GM18861 (cell line): ENCODE results near the gene PDE9A.
"Not testable (repeated sequence)": the region's sequence is repeated elsewhere in the genome, so short reads cannot be mapped to it uniquely, and the experiment has no call there.

Experiments
- ATAC-seq: cut with Tn5 transposase; IDR thresholded peaks from one replicate; pipeline ENCODE4 v1.9.1; 2021; ENCODE audit not compliant: unreplicated experiment

Gene PDE9A

GRCh38 chr21:42653231-42654061 lies at the start of gene PDE9A:
Gene PDE9A, plus strand, starts transcription at chr21:42653621. Its CDS starts 194 bp downstream, at chr21:42653815.
- no peak for ATAC-seq

GRCh38 chr21:42607102-42607501 lies 46.3 kb upstream of the PDE9A start:
- ATAC-seq: no peak

GRCh38 chr21:42607525-42608102 lies 45.8 kb upstream of the PDE9A start:
- ATAC-seq: no peak

GRCh38 chr21:42608446-42608845 lies 45.0 kb upstream of the PDE9A start:
- no peak for ATAC-seq

- ATAC-seq: no peak
Observed at GRCh38 chr21:42609811-42610210, 43.6 kb upstream of the PDE9A start.

- no peak for ATAC-seq
Observed at GRCh38 chr21:42611852-42612251, 41.6 kb upstream of the PDE9A start.

- no peak for ATAC-seq
Observed at GRCh38 chr21:42612390-42612789, 41.0 kb upstream of the PDE9A start.

GRCh38 chr21:42613756-42614155 lies 39.7 kb upstream of the PDE9A start:
- ATAC-seq: no peak

GRCh38 chr21:42614396-42614795 lies 39.0 kb upstream of the PDE9A start:
- ATAC-seq: no peak

GRCh38 chr21:42614811-42615351 lies 38.5 kb upstream of the PDE9A start:
- ATAC-seq: no peak

GRCh38 chr21:42615377-42615776 lies 38.0 kb upstream of the PDE9A start:
- not testable (repeated sequence) for ATAC-seq

GRCh38 chr21:42615924-42616323 lies 37.5 kb upstream of the PDE9A start:
- ATAC-seq: no peak

- ATAC-seq: no peak
Observed at GRCh38 chr21:42616446-42616845, 37.0 kb upstream of the PDE9A start.

- no peak for ATAC-seq
Observed at GRCh38 chr21:42616941-42617340, 36.5 kb upstream of the PDE9A start.

GRCh38 chr21:42617486-42617885 lies 35.9 kb upstream of the PDE9A start:
- ATAC-seq: no peak

- ATAC-seq: no peak
Observed at GRCh38 chr21:42618707-42619102, 34.7 kb upstream of the PDE9A start.

- no peak for ATAC-seq
Observed at GRCh38 chr21:42619166-42619565, 34.3 kb upstream of the PDE9A start.

GRCh38 chr21:42619841-42620240 lies 33.6 kb upstream of the PDE9A start:
- no peak for ATAC-seq

- ATAC-seq: no peak
Observed at GRCh38 chr21:42621166-42621818, 32.1 kb upstream of the PDE9A start.

- no peak for ATAC-seq
Observed at GRCh38 chr21:42621819-42622177, 31.6 kb upstream of the PDE9A start.

GRCh38 chr21:42622284-42622683 lies 31.1 kb upstream of the PDE9A start:
- no peak for ATAC-seq

GRCh38 chr21:42623694-42624093 lies 29.7 kb upstream of the PDE9A start:
- no peak for ATAC-seq
